Left ventricle myocardium inferior (tissue), 1 donor: ENCODE data around the gene CTSW. TPM values are rescaled to one million over a fixed set of nuclear protein-coding genes. Genes with fewer than 3 reads are reported as not detected.
A peak's percentile ranks its signal among the peaks of the same experiment; 100 is the strongest.
"Not testable (repeated sequence)": the region's sequence is repeated elsewhere in the genome, so short reads cannot be mapped to it uniquely, and the experiment has no call there.

Experiments used
- DNase-seq: peaks from one replicate; pipeline ENCODE4 v3.0.0-alpha.2; 2020
- H3K27ac ChIP-seq: fragments of 200-600 bp; replicated peaks from 2 replicates; pipeline ENCODE4 v1.8.0; 2021
- H3K27me3 ChIP-seq: fragments of 200-600 bp; 2 replicates; pipeline ENCODE4 v1.8.0; 2021; ENCODE audit warnings: low read depth
- H3K36me3 ChIP-seq: fragments of 200-600 bp; 2 replicates; pipeline ENCODE4 v1.8.0; 2021
- H3K4me1 ChIP-seq: fragments of 200-600 bp; 2 replicates; pipeline ENCODE4 v1.8.0; 2021
- H3K4me3 ChIP-seq: fragments of 200-600 bp; 2 replicates; pipeline ENCODE4 v1.8.0; 2021; ENCODE audit warnings: mild to moderate bottlenecking, moderate library complexity
- H3K9me3 ChIP-seq: fragments of 200-600 bp; replicated peaks from 2 replicates; pipeline ENCODE4 v1.8.0; 2021
- intact Hi-C: fragments of 100-400 bp; cut with micrococcal nuclease; formaldehyde crosslinking; loops from one replicate; pipeline ENCODE4 v1.11.0; 2022
- total RNA-seq: library from RNA; stranded (reverse); fragmentation: NEBNext Ultra II Directional; extraction: Animal tissue kit (Norgen Biotek cat#: 25700); gene quantifications from one replicate; pipeline ENCODE4 v1.2.1, GENCODE V29; 2021
- TF ChIP-seq, protein P1 (sequence below): fragments of 200-600 bp; IDR thresholded peaks from 2 replicates; pipeline ENCODE4 v1.8.0; 2021; ENCODE audit warnings: antibody characterized with exemption, mild to moderate bottlenecking, borderline replicate concordance
- donor health status: DM: no; HTN: yes; CAD: no; lungs with severe emphysema.

CTSW gene
- total RNA-seq, 1 donor from 2014 or later, result 0.49 TPM

DNA sequence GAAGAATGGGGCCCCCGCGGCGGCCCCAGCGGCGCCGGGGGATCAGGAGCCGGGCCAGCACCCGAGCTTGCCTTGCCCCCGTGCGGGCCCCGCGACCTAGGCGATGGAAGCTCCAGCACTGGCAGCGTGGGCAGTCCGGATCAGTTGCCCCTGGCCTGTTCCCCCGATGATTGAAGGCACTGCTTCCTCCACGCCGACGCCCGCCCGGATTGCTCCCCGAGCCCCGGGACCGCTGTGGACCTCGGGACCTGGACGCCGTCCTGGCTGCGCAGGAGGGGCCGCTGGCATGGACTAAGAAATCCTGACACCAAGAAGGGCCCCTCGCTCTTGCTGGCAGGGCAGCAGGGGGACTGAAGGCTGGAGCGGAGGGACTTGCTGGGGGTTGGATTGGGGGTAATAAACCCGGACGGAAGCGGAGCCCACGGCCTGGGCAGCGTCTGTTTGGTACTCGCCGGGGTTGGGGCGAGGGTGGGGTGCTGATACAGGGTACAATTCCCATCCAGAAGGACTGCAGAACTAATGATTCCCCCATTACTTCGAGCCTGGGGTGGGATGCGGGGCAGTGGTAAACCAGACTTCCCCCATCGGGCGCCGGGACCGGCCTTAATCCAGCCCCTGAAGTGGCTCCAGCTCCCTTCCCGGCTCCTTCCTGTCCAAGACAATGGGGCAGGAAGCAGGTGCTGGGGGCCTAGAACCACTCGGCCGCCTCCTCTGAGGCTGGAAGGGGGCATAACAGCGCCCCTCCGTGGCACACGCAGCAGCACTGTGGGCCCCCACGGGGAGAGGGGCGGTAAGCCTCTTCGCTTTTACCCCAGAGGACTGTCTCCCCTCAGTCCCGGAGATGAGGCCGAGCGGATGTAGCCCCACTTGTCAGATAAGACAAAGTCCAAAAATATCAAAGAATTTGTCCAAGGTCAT lies 11.8 kb downstream of the CTSW start:
- peak; percentile 64 for DNase-seq
- peaks cover 77% of the 10 kb centered on the region for H3K4me1 ChIP-seq
- no peaks in the 10 kb centered on the region for H3K27me3 ChIP-seq

DNA sequence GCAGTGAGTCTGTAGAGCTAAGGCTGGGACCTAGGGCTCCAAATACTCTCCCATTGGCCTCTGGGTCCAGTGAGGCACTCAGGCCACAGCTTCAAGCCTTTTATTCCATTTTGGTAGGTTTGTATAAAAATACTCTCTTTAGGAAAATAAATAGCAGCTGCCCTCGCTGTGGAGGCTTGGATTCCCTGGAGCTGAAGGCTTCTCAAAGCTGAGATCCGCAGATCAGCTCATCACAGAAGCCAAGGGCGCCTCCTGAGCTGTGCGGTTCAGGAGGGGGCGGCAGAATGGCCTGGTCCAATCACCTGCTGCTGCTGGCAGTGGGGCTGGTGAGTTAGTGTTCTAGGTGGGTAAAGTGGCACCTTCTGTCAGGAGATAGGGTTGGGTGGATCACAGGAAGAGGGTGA lies 12.5 kb downstream of the CTSW start:
- peak overlapping the region; percentile 81 for H3K4me3 ChIP-seq
- DNase-seq, H3K27me3 ChIP-seq, intact Hi-C loops, H3K36me3 ChIP-seq, H3K9me3 ChIP-seq: not testable (repeated sequence)
- H3K4me1 ChIP-seq, result peaks cover 70% of the 10 kb centered on the region
- peak overlapping the region; percentile 99 for H3K27ac ChIP-seq

More for the DNA sequence above, 11.8 kb downstream of the CTSW start:
- intact Hi-C loops, result no loop called here
- Histone ChIP-seq H3K9me3 (no peaks in the 10 kb centered on the region), H3K27ac (peak overlapping the region; percentile 99), H3K4me3 (peak overlapping the region; percentile 81), H3K36me3 (peaks cover 6% of the 10 kb centered on the region)
- TF ChIP-seq, protein P1, sequence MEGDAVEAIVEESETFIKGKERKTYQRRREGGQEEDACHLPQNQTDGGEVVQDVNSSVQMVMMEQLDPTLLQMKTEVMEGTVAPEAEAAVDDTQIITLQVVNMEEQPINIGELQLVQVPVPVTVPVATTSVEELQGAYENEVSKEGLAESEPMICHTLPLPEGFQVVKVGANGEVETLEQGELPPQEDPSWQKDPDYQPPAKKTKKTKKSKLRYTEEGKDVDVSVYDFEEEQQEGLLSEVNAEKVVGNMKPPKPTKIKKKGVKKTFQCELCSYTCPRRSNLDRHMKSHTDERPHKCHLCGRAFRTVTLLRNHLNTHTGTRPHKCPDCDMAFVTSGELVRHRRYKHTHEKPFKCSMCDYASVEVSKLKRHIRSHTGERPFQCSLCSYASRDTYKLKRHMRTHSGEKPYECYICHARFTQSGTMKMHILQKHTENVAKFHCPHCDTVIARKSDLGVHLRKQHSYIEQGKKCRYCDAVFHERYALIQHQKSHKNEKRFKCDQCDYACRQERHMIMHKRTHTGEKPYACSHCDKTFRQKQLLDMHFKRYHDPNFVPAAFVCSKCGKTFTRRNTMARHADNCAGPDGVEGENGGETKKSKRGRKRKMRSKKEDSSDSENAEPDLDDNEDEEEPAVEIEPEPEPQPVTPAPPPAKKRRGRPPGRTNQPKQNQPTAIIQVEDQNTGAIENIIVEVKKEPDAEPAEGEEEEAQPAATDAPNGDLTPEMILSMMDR, result peak; percentile 51

DNA sequence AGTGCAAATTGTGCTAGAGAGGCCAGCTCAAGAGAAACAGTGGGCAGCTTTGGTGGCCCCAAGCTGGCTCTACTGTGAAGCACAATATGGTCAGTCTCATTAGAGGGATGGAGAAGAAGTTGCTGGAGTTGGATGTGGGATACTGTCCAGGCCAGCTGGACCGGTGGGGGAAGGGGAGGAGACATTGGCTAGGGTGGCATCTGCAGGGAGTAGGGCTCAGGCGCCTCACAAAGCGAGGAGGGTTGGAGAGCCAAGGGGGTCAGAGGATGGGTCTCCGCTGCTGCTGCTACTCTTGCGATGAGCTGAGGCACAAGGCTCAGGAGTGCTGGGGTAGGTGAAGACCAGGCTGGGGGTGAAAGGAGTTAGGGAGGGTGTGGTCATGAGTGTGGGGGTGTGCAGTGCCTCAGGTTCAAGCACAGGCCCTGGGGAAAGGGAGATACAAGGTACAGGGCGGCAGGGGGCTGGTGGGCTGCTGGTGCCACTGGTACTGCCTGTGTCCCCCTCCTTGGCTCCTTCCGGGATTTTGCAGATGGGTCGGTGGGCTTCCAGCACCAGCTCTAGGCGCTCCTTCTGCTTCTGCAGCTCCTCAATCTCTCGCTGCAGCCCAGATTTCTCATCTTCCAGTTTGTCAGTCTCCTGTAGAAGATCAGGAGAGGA lies 13.2 kb downstream of the CTSW start:
- TF ChIP-seq, protein P1, result no peak

DNA sequence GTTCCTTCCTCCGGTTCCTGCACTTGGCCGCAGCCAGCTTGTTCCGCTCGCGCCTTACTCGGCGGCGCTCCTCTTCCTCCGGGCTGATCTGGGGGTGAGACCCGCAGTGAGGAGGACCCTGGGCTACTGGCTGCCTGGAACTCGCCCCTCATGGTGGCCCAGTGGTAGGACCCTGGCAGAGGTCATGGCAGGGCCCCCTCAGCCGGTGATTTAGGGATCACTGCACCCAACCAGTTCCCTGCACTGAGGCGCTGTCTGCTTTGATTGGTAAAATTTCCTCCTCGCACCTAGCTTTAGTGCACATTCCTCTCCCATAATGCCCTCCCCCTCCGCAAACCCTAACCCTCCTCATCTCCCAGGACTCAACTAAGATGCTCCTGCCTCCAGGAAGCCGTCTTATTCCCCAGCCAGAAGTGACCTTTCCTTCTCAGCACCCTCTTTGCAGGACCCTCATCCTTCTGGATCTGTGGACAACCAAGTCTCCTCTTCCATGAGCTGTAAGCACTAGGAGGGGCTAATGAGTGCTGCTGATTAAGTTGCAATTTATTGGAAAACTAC lies 14.5 kb downstream of the CTSW start:
- DNase-seq, result peak; percentile 64
- intact Hi-C loops, result no loop called here
- Histone ChIP-seq H3K27me3 (peaks cover 3% of the 10 kb centered on the region), H3K36me3 (no peaks in the 10 kb centered on the region), H3K27ac (peak overlapping the region; percentile 99), H3K4me3 (peak overlapping the region; percentile 81), H3K4me1 (peaks cover 59% of the 10 kb centered on the region), H3K9me3 (no peaks in the 10 kb centered on the region)
- TF ChIP-seq, protein P1, result no peak

More for the DNA sequence above, 13.2 kb downstream of the CTSW start:
- peaks cover 64% of the 10 kb centered on the region for H3K4me1 ChIP-seq
- no peaks in the 10 kb centered on the region for H3K36me3 ChIP-seq
- no peak for DNase-seq
- H3K9me3 ChIP-seq, result no peaks in the 10 kb centered on the region
- intact Hi-C loops, result no loop called here
- peak overlapping the region; percentile 99 for H3K27ac ChIP-seq
- no peaks in the 10 kb centered on the region for H3K27me3 ChIP-seq
- peak overlapping the region; percentile 81 for H3K4me3 ChIP-seq

DNA sequence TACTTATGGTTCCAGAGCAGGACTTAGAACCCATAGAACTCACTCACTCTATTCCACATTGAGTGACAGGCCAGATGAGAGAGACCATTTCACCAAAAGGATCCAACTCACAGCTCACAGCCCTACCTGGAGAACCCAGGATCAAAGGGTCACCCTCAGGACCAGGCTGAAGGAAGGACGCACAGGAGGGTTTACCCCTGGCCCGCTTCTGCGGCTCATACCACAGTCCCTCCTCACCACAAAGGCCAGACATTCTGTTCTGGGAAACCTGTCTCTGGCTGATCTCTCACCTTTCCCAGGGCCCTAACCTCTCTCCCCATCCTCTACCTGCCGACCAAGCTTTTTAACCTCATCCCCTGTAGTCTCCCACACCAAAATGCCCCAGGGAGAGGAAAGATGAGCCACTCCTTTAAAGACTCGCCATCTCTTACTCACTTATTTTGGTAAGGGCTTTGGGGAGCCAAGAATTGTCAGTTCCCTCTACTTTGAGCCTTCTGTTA lies 15.9 kb downstream of the CTSW start:
- TF ChIP-seq, protein P1, result no peak
- intact Hi-C loops, result no loop called here
- Histone ChIP-seq H3K27me3 (peaks cover 15% of the 10 kb centered on the region), H3K4me1 (peaks cover 63% of the 10 kb centered on the region), H3K9me3 (no peaks in the 10 kb centered on the region), H3K27ac (no peak overlapping the region), H3K4me3 (no peak overlapping the region), H3K36me3 (no peaks in the 10 kb centered on the region)
- no peak for DNase-seq
